Osteocyte (in vitro differentiated cells): ENCODE data around the gene FAM217B. TPM values are rescaled to one million over a fixed set of nuclear protein-coding genes. Genes with fewer than 3 reads are reported as not detected.

Experiments
- DNase-seq: peaks from one replicate; pipeline ENCODE4 v3.0.0; 2021; ENCODE audit warnings: mixed read lengths; ENCODE audit not compliant: unreplicated experiment; ENCODE audit errors: extremely low spot score
- H3K27ac Mint-ChIP-seq: one replicate; pipeline ENCODE4 v1.8.0; 2021; ENCODE audit warnings: mild to moderate bottlenecking, mixed read lengths; ENCODE audit not compliant: unreplicated experiment
- H3K27me3 Mint-ChIP-seq: one replicate; pipeline ENCODE4 v1.8.0; 2021; ENCODE audit warnings: mixed read lengths; ENCODE audit not compliant: unreplicated experiment
- H3K36me3 Mint-ChIP-seq: one replicate; pipeline ENCODE4 v1.8.0; 2021; ENCODE audit warnings: mixed read lengths; ENCODE audit not compliant: unreplicated experiment
- H3K4me1 Mint-ChIP-seq: one replicate; pipeline ENCODE4 v1.8.0; 2021; ENCODE audit warnings: mixed read lengths; ENCODE audit not compliant: unreplicated experiment
- H3K4me3 Mint-ChIP-seq: one replicate; pipeline ENCODE4 v1.8.0; 2021; ENCODE audit warnings: mild to moderate bottlenecking, moderate library complexity, mixed read lengths; ENCODE audit not compliant: unreplicated experiment
- H3K9me3 Mint-ChIP-seq: one replicate; pipeline ENCODE4 v1.8.0; 2021; ENCODE audit warnings: mixed read lengths; ENCODE audit not compliant: unreplicated experiment
- total RNA-seq: library from RNA; stranded (reverse); gene quantifications from 2 replicates; pipeline ENCODE4 v1.2.1, GENCODE V29; 2021
- TF ChIP-seq, protein P1 (sequence below): fragments of 200-600 bp; sonication (generic); IDR thresholded peaks from 2 replicates; pipeline ENCODE4 v1.5.0; 2021; ENCODE audit warnings: antibody characterized with exemption, mild to moderate bottlenecking, moderate library complexity

FAM217B gene
- total RNA-seq, 1 donor from 2014 or later: 17.7 TPM

DNA sequence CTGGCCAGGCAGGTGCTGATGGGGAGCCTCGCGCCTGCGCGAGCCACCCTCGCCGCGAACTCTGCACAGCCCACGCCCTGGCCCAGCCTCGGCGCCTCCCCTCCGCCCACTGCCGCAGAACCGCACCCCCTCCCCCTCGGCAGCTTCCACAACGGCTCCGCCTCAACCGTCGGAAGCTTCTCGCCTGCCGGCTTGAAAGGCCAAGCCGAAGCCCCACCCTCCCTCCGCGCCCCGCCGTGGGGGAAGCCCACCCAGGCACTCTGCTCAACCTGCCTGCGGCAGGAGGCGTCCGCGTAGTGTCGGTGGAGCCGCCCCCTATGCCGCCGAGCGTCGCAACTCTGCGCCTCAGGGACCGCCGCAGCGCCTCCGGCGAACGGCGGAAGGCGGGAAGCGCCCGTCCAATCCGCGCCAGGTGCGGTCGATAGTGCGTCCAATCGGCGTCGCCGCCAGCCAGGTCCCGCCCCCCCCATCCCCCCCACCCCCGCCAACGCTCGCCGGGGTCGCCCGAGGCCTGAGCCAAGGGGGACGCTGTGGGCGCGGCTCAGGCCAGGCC, 6.8 kb upstream of the FAM217B start, which contains the start of gene SYCP2:
Gene SYCP2 (minus strand): TSS at position 342 of the 553 bp plus-strand sequence. CDS start 11,224 bp downstream, outside the sequence.
- H3K4me3 Mint-ChIP-seq: peak within 1 kb of the TSS; percentile 74
- H3K4me1 Mint-ChIP-seq: peaks cover 28% of the 10 kb centered on the region
- DNase-seq: no peak
- no peaks in the 10 kb centered on the region for H3K27me3 Mint-ChIP-seq
- H3K27ac Mint-ChIP-seq: no peak within 1 kb of the TSS
- peaks cover 3% of the 10 kb centered on the region for H3K36me3 Mint-ChIP-seq
- TF ChIP-seq, protein P1, sequence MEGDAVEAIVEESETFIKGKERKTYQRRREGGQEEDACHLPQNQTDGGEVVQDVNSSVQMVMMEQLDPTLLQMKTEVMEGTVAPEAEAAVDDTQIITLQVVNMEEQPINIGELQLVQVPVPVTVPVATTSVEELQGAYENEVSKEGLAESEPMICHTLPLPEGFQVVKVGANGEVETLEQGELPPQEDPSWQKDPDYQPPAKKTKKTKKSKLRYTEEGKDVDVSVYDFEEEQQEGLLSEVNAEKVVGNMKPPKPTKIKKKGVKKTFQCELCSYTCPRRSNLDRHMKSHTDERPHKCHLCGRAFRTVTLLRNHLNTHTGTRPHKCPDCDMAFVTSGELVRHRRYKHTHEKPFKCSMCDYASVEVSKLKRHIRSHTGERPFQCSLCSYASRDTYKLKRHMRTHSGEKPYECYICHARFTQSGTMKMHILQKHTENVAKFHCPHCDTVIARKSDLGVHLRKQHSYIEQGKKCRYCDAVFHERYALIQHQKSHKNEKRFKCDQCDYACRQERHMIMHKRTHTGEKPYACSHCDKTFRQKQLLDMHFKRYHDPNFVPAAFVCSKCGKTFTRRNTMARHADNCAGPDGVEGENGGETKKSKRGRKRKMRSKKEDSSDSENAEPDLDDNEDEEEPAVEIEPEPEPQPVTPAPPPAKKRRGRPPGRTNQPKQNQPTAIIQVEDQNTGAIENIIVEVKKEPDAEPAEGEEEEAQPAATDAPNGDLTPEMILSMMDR: no peak
- no peaks in the 10 kb centered on the region for H3K9me3 Mint-ChIP-seq

DNA sequence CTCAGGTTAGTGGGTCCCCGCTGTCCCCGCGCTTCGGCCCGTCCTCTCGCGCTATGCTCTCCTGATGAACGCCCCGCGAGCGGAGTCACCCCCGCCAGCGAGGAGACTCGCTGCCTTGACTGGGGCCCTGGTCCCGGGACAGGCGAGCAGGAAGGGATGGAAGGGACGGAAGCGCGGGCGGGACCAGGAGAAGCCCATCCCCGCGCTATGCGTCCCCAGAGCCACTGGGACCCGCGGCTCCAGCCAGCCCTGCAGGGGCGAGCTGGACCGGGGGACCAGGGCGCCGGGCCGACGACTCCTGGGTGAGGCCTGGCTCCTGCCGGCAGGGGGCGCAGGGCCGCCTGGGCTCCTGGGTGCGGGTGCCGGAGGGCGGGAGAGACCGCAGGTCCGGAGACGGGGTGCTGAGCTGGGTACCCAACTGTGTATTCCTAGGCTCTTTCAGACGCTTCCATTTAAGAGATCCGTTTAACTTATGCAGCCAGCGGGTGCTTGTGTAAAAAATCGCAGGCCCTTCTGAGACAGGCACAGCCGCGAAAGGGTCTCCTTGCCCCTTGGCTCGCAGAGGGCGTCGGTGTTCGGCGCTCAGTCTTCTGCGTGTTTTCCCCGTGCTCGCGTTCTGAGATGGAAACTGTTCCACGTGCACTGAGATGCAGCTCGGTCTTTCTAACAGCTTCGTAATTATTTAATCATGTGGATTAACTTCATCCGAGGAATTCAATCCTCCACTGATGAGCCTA, 6.2 kb upstream of the FAM217B start:
- peaks cover 34% of the 10 kb centered on the region for H3K4me1 Mint-ChIP-seq
- peak; percentile 93 for DNase-seq
- peak overlapping the region; percentile 74 for H3K4me3 Mint-ChIP-seq

DNA sequence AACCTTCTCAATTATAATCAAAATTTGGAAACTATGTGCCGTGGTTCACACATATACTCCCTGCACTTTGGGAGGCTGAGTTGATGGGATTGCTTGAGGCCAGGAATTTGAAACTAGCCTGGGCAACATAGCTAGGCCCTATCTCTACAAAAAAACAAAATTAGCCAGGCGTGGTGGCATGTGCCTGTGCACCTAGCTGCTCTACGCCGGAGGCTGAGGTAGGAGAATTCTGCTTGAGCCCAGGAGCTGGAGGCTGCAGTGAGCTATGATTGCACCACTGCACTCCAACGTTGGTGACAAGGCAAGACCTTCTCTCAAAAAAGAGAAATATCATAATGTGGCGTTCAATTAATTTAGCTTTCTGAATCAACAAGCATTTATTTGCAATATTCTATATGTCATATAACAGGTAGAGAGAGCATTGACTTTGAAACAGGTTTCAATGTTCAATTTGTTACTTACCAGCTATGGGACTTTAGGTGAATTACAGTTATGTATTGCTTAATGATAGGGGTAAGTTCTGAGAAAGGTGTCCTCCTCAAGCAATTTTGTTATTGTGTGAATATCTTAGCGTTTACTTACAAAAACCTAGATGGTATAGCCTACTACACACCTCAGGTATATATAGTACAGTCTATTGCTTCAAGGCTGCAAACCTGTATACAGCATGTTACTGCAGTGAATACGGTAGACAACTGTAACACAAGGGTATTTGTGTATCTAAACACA, 4.6 kb upstream of the FAM217B start:
- no peak for DNase-seq
- H3K4me1 Mint-ChIP-seq: peaks cover 38% of the 10 kb centered on the region
- H3K36me3 Mint-ChIP-seq: peaks cover 3% of the 10 kb centered on the region
- TF ChIP-seq, protein P1: no peak
- no peaks in the 10 kb centered on the region for H3K27me3 Mint-ChIP-seq
- H3K27ac Mint-ChIP-seq: no peak overlapping the region
- H3K4me3 Mint-ChIP-seq: no peak overlapping the region
- H3K9me3 Mint-ChIP-seq: no peaks in the 10 kb centered on the region

More for the DNA sequence above, 6.2 kb upstream of the FAM217B start:
- Mint-ChIP-seq H3K9me3 (no peaks in the 10 kb centered on the region), H3K27ac (no peak overlapping the region), H3K36me3 (peaks cover 3% of the 10 kb centered on the region), H3K27me3 (no peaks in the 10 kb centered on the region)
- TF ChIP-seq, protein P1: peak; percentile 98

DNA sequence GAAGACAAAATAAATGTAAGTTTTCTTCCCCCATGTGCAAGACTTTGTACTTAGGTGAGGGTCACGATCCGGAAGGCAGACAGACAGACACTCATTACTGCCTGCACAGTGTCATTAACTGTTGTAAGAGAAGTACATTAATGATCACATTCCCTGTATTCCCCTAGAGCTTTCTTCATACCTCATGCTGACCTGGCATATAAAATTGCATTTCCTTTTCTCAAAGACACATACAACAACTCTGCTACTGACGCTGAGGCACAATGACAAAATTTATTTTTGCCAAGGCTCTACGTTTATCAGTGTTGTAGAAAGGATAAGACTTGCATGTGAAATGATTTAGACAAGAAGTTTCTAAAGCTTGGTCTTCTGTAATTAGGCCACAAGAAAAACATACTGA, 3.8 kb upstream of the FAM217B start:
- Mint-ChIP-seq H3K36me3 (peaks cover 3% of the 10 kb centered on the region), H3K4me1 (peaks cover 44% of the 10 kb centered on the region), H3K9me3 (no peaks in the 10 kb centered on the region), H3K27ac (no peak overlapping the region), H3K4me3 (no peak overlapping the region), H3K27me3 (no peaks in the 10 kb centered on the region)
- TF ChIP-seq, protein P1: no peak
- DNase-seq: no peak

DNA sequence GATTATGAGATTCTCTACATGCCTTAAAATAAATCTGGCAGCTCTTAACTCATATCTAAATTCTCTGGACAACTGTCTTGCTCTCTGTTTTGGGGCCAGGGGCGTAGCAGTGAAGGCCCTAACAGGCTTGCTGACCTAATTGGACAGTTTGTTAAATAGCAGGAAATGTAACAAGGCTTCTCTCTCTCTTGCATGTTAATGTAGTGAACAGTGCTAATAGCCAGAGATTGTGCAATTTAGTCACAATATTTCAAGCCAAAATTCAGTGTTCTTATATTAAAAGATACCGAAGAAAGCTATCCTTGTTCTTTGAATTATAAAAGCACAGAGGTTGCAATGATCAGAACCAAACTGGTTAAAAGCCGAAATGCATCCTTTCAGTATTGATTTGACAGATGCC, 3.0 kb upstream of the FAM217B start:
- no peaks in the 10 kb centered on the region for H3K9me3 Mint-ChIP-seq
- DNase-seq: no peak
- no peak overlapping the region for H3K27ac Mint-ChIP-seq
- H3K4me3 Mint-ChIP-seq: no peak overlapping the region
- no peaks in the 10 kb centered on the region for H3K27me3 Mint-ChIP-seq
- peaks cover 3% of the 10 kb centered on the region for H3K36me3 Mint-ChIP-seq
- TF ChIP-seq, protein P1: no peak
- H3K4me1 Mint-ChIP-seq: peaks cover 42% of the 10 kb centered on the region
